HepG2 (cell line): ENCODE results near the gene GDPD5. TPM values are rescaled to one million over a fixed set of nuclear protein-coding genes. Genes with fewer than 3 reads are reported as not detected.

Experiments used
- AKAP8 ChIP-seq: sonication (generic); formaldehyde crosslinking; IDR thresholded peaks from 2 replicates; pipeline ENCODE4 v1.5.1; 2020; ENCODE audit warnings: mild to moderate bottlenecking, missing genetic modification reagents
- CEBPB ChIP-seq: IDR thresholded peaks from 2 replicates; pipeline ENCODE4 v1.6.1; 2011; ENCODE audit warnings: low read depth, low read length, improper control_type of control experiment, borderline replicate concordance
- DMAP1 ChIP-seq: IDR thresholded peaks from 2 replicates; pipeline ENCODE4 v1.6.1; 2016
- DNMT1 ChIP-seq: sonication (generic); formaldehyde crosslinking; IDR thresholded peaks from 2 replicates; pipeline ENCODE4 v1.5.1; 2020; ENCODE audit warnings: mild to moderate bottlenecking, missing genetic modification reagents
- GABPA ChIP-seq, 2 experiments: IDR thresholded peaks; 2 replicates each; pipeline ENCODE4 v1.6.1; 2011 to 2016; ENCODE audit warnings: low read depth in 2 of 2, low read length in 1 of 2, missing biosample characterization in 1 of 2, missing genetic modification characterization in 1 of 2
- HOXA9 ChIP-seq: sonication (generic); formaldehyde crosslinking; IDR thresholded peaks from 2 replicates; pipeline ENCODE4 v1.8.1; 2022; ENCODE audit warnings: missing genetic modification reagents, mild to moderate bottlenecking, moderate library complexity, borderline replicate concordance
- KLF13 ChIP-seq: sonication (generic); formaldehyde crosslinking; IDR thresholded peaks from 2 replicates; pipeline ENCODE4 v1.4.0; 2020; ENCODE audit warnings: mild to moderate bottlenecking, missing genetic modification reagents
- KMT2B ChIP-seq: IDR thresholded peaks from 2 replicates; pipeline ENCODE4 v1.6.1; 2016; ENCODE audit warnings: missing genetic modification reagents, missing compliant biosample characterization
- MAF1 ChIP-seq: sonication (generic); formaldehyde crosslinking; IDR thresholded peaks from 2 replicates; pipeline ENCODE4 v1.5.0; 2020; ENCODE audit warnings: missing genetic modification reagents, borderline replicate concordance
- NONO ChIP-seq, 2 experiments: fragments of 450-650 bp in 1 of 2; sonication (generic) in 1 of 2; formaldehyde crosslinking in 1 of 2; IDR thresholded peaks in 1 of 2; conservative IDR thresholded peaks in 1 of 2; 2 replicates each; pipeline versions ENCODE4 v1.6.1 to v1.8.0; 2017 to 2022; ENCODE audit warnings: mild to moderate bottlenecking in 1 of 2, missing genetic modification reagents in 1 of 2, moderate library complexity in 1 of 2
- PHF8 ChIP-seq: sonication (generic); formaldehyde crosslinking; IDR thresholded peaks from 2 replicates; pipeline ENCODE4 v1.5.0; 2020; ENCODE audit warnings: missing genetic modification reagents
- SIN3A ChIP-seq: IDR thresholded peaks from 2 replicates; pipeline ENCODE4 v1.6.1; 2011; ENCODE audit warnings: low read depth, mild to moderate bottlenecking, control low read depth, low read length, borderline replicate concordance
- SRSF9 ChIP-seq: fragments of 200-400 bp; formaldehyde crosslinking; IDR thresholded peaks from 2 replicates; pipeline ENCODE4 v1.6.1; 2018; ENCODE audit warnings: borderline replicate concordance, mild to moderate bottlenecking, low read depth, low read length; ENCODE audit not compliant: insufficient read depth, poor library complexity, severe bottlenecking
- ZEB1 ChIP-seq: IDR thresholded peaks from 2 replicates; pipeline ENCODE4 v1.6.1; 2012; ENCODE audit warnings: mild to moderate bottlenecking, low read depth, inconsistent platforms; ENCODE audit not compliant: insufficient replicate concordance
- ZFP36 ChIP-seq: fragments of 150-350 bp; IDR thresholded peaks from 2 replicates; pipeline ENCODE4 v1.6.1; 2018; ENCODE audit warnings: borderline replicate concordance, low read length, low read depth; ENCODE audit not compliant: partially characterized antibody
- ZKSCAN8 ChIP-seq: IDR thresholded peaks from 2 replicates; pipeline ENCODE4 v1.6.1; 2016; ENCODE audit warnings: borderline replicate concordance, missing genetic modification reagents, missing compliant biosample characterization
- ZNF33B ChIP-seq: sonication (generic); formaldehyde crosslinking; IDR thresholded peaks from 2 replicates; pipeline ENCODE4 v1.5.1; 2020; ENCODE audit warnings: mild to moderate bottlenecking, missing genetic modification reagents
- ZNF773 ChIP-seq: sonication (generic); formaldehyde crosslinking; IDR thresholded peaks from 2 replicates; pipeline ENCODE4 v1.4.0; 2020; ENCODE audit warnings: missing genetic modification reagents, borderline replicate concordance
- ZNF776 ChIP-seq: sonication (generic); formaldehyde crosslinking; IDR thresholded peaks from 2 replicates; pipeline ENCODE4 v1.4.0; 2020; ENCODE audit warnings: mild to moderate bottlenecking, missing genetic modification reagents
- polyA plus RNA-seq, 8 experiments: library from polyadenylated mRNA; depleted of rRNA in 3 of 8; stranded (reverse) in 7 of 8; unstranded in 1 of 8; fragments of >200 nt; fragmentation: Illumina TruSeq in 4 of 8; extraction: Trizol in 4 of 8; gene quantifications; 2 replicates each; pipeline versions ENCODE4 v1.2.1 to v1.2.3, GENCODE V29; 2011 to 2016; ENCODE audit warnings: low read depth in 4 of 8, missing spikeins in 1 of 8, mixed read lengths in 1 of 8; ENCODE audit not compliant: insufficient read depth in 1 of 8
- total RNA-seq, 5 experiments: library from RNA; depleted of rRNA; stranded (reverse); fragments of >200 nt; fragmentation: Illumina TruSeq; extraction: Trizol; gene quantifications; 2 replicates each; pipeline ENCODE4 v1.2.3, GENCODE V29; 2016; ENCODE audit warnings: low read depth in 1 of 5
- TF ChIP-seq, protein P1 (sequence below): sonication (generic); formaldehyde crosslinking; IDR thresholded peaks from 2 replicates; pipeline ENCODE4 v1.5.0; 2020; ENCODE audit warnings: missing genetic modification reagents, mild to moderate bottlenecking, borderline replicate concordance
- TF ChIP-seq, protein P2 (sequence below): sonication (generic); formaldehyde crosslinking; IDR thresholded peaks from 2 replicates; pipeline ENCODE4 v1.4.0; 2020; ENCODE audit warnings: mild to moderate bottlenecking, missing genetic modification reagents, borderline replicate concordance
- TF ChIP-seq, protein P3 (sequence below): IDR thresholded peaks from 2 replicates; pipeline ENCODE4 v1.6.1; 2012; ENCODE audit warnings: low read depth, low read length, improper control_type of control experiment

Gene GDPD5
- total and polyA plus RNA-seq, 2 of the 13 experiments (the other 11 are each of a cell fraction or from before 2014, with no cell fraction given) = 55.0 to 67.5 TPM

DNA sequence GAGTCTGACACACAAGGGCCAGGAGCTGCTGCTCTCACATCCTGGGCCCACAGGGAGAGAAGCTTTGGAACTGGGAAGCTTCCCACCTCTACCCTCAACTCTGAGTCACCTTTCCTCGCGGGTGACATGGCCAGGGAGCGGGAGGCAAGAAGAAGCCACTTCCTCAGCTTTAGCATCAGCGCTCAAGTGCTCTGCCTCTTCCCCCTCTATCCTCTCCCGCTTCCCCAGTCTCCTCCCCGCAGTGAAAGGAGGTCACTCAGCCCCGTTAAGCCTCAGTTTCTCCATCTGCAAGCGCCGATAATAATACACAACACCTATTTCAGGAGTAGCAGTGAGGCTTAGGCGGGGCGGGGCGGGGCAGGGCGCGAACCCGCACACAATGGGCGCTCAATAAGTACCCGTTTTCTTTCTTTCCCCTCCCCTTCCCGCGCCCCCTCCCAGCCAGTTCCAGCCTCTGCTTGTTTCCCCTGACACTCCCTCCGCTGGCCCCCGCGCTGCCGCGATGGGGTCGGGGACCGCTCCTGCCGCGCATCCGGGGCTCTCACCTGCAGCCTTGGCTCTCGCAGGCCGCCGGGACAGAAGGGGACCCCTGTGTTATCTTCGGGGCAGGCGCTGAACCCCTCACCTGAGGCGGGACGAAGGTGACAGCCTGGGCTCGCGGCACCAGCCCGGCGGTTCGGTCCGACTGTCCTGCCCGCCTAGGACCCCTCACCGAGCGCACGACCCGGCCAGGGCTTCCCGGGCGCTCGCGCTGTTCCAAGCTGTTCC lies 892 bp downstream of the GDPD5 start (continued):
- TF ChIP-seq GABPA (IDR thresholded peaks at IDR 0.05; ENCODE audit: low read depth, low read length) (no peak), GABPA (CRISPR knock-in tag; IDR thresholded peaks at IDR 0.05; ENCODE audit: low read depth) (no peak), SRSF9 (no peak), ZNF776 (CRISPR knock-in tag) (0 out of 2 replicates have a peak, but pooled peaks have one; percentile 11), SIN3A (no peak), NONO (IDR thresholded peaks at IDR 0.05) (no peak), NONO (CRISPR knock-in tag; conservative IDR thresholded peaks at IDR 0.05) (peak; percentile 56; the same call in 1 of the 2 replicates), DNMT1 (0 out of 2 replicates have a peak, but pooled peaks have one; percentile 56), CEBPB (no peak), AKAP8 (CRISPR knock-in tag) (no peak), ZFP36 (no peak), ZKSCAN8 (CRISPR knock-in tag) (peak; percentile 54; the same call in 1 of the 2 replicates), DMAP1 (CRISPR knock-in tag) (peak; percentile 47; the same call in 1 of the 2 replicates), PHF8 (CRISPR knock-in tag) (peak; percentile 22; the same call in 1 of the 2 replicates), MAF1 (CRISPR knock-in tag) (no peak), ZNF773 (no peak), KMT2B (CRISPR knock-in tag) (no peak), HOXA9 (CRISPR knock-in tag) (peak; percentile 79; the same call in 1 of the 2 replicates), ZNF33B (CRISPR knock-in tag) (peak; percentile 78; the same call in 1 of the 2 replicates), ZEB1 (no peak), KLF13 (CRISPR knock-in tag) (no peak)
- TF ChIP-seq, protein P1, sequence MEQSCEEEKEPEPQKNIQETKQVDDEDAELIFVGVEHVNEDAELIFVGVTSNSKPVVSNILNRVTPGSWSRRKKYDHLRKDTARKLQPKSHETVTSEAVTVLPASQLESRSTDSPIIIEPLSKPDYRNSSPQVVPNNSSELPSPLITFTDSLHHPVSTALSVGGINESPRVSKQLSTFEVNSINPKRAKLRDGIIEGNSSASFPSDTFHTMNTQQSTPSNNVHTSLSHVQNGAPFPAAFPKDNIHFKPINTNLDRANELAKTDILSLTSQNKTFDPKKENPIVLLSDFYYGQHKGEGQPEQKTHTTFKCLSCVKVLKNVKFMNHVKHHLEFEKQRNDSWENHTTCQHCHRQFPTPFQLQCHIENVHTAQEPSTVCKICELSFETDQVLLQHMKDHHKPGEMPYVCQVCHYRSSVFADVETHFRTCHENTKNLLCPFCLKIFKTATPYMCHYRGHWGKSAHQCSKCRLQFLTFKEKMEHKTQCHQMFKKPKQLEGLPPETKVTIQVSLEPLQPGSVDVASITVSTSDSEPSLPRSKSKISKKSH (CRISPR knock-in tag) = 0 out of 2 replicates have a peak, but pooled peaks have one; percentile 26
- TF ChIP-seq, protein P2, sequence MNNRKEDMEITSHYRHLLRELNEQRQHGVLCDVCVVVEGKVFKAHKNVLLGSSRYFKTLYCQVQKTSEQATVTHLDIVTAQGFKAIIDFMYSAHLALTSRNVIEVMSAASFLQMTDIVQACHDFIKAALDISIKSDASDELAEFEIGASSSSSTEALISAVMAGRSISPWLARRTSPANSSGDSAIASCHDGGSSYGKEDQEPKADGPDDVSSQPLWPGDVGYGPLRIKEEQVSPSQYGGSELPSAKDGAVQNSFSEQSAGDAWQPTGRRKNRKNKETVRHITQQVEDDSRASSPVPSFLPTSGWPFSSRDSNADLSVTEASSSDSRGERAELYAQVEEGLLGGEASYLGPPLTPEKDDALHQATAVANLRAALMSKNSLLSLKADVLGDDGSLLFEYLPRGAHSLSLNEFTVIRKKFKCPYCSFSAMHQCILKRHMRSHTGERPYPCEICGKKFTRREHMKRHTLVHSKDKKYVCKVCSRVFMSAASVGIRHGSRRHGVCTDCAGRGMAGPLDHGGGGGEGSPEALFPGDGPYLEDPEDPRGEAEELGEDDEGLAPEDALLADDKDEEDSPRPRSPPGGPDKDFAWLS = no peak
- TF ChIP-seq, protein P3, sequence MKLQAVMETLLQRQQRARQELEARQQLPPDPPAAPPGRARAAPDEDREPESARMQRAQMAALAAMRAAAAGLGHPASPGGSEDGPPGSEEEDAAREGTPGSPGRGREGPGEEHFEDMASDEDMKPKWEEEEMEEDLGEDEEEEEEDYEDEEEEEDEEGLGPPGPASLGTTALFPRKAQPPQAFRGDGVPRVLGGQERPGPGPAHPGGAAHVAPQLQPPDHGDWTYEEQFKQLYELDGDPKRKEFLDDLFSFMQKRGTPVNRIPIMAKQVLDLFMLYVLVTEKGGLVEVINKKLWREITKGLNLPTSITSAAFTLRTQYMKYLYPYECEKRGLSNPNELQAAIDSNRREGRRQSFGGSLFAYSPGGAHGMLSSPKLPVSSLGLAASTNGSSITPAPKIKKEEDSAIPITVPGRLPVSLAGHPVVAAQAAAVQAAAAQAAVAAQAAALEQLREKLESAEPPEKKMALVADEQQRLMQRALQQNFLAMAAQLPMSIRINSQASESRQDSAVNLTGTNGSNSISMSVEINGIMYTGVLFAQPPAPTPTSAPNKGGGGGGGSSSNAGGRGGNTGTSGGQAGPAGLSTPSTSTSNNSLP = no peak
